Common myeloid progenitor, CD34-positive (primary cell): Measurements from ENCODE around the gene ATP6V1E1.
"Not testable (repeated sequence)": the region's sequence is repeated elsewhere in the genome, so short reads cannot be mapped to it uniquely, and the experiment has no call there.

ENCODE experiments used
- CTCF ChIA-PET: fragments of 350-600 bp; sonication (Branson Sonifier 250); formaldehyde crosslinking; loops from one replicate; lab custom pipeline; 2021; ENCODE audit warnings: antibody characterized with exemption; lab: Charles Lee
- POLR2A ChIA-PET: fragments of 350-600 bp; sonication (Branson Sonifier 250); formaldehyde crosslinking; loops from one replicate; lab custom pipeline; 2021; ENCODE audit warnings: antibody characterized with exemption; lab: Charles Lee
- DNase-seq, 3 donors: peaks; one replicate each; pipeline versions ENCODE4 v3.0.0 to v3.0.0-alpha.2; 2013
- H3K27ac ChIP-seq, 2 experiments: 1 replicate in 1 of 2; 2 replicates in 1 of 2; pipeline ENCODE4 v1.7.0; 2013; ENCODE audit warnings: inconsistent platforms in 2 of 2, low read length in 2 of 2, mild to moderate bottlenecking in 2 of 2, low read depth in 1 of 2, moderate library complexity in 1 of 2; ENCODE audit not compliant: severe bottlenecking in 2 of 2, insufficient read depth in 1 of 2, poor library complexity in 1 of 2
- H3K27me3 ChIP-seq, 5 experiments: replicated peaks in 2 of 5; 1 replicate in 3 of 5; 2 replicates in 2 of 5; pipeline versions ENCODE4 v1.6.1 to v1.7.0; 2013; ENCODE audit warnings: low read length in 4 of 5, mild to moderate bottlenecking in 2 of 5, moderate library complexity in 2 of 5, inconsistent platforms in 1 of 5; ENCODE audit not compliant: insufficient read depth in 5 of 5, control insufficient read depth in 4 of 5
- H3K36me3 ChIP-seq, 4 experiments: 1 replicate in 2 of 4; 2 replicates in 2 of 4; pipeline versions ENCODE4 v1.6.1 to v1.7.0; 2013; ENCODE audit warnings: low read length in 3 of 4, control low read depth in 1 of 4, mild to moderate bottlenecking in 1 of 4; ENCODE audit not compliant: control insufficient read depth in 4 of 4, insufficient read depth in 4 of 4
- H3K4me1 ChIP-seq, 4 experiments: 1 replicate in 3 of 4; 2 replicates in 1 of 4; pipeline versions ENCODE4 v1.6.1 to v1.7.1; 2013; ENCODE audit warnings: low read length in 3 of 4, mild to moderate bottlenecking in 3 of 4, control low read depth in 1 of 4, inconsistent platforms in 1 of 4, moderate library complexity in 1 of 4; ENCODE audit not compliant: control insufficient read depth in 4 of 4, insufficient read depth in 4 of 4; ENCODE audit errors: control extremely low read depth in 1 of 4
- H3K4me3 ChIP-seq, 7 experiments: 1 replicate in 4 of 7; 2 replicates in 3 of 7; pipeline versions ENCODE4 v1.5.1 to v1.7.0; 2013; ENCODE audit warnings: mild to moderate bottlenecking in 7 of 7, low read length in 6 of 7, moderate library complexity in 6 of 7, inconsistent platforms in 2 of 7, low read depth in 2 of 7, control low read depth in 1 of 7; ENCODE audit not compliant: insufficient read depth in 4 of 7, control insufficient read depth in 1 of 7; ENCODE audit errors: extremely low read depth in 1 of 7
- H3K9me3 ChIP-seq, 5 experiments: 1 replicate in 4 of 5; 2 replicates in 1 of 5; pipeline versions ENCODE4 v1.6.1 to v1.7.1; 2013; ENCODE audit warnings: low read length in 4 of 5, mild to moderate bottlenecking in 2 of 5, inconsistent platforms in 1 of 5, low read depth in 1 of 5, moderate library complexity in 1 of 5; ENCODE audit not compliant: control insufficient read depth in 4 of 5, insufficient read depth in 2 of 5; ENCODE audit errors: control extremely low read depth in 1 of 5
- WGBS: methylation state at CpG from one replicate; pipeline ENCODE4 v1.1.5; 2013; ENCODE audit not compliant: insufficient coverage; 5-methylcytosine and 5-hydroxymethylcytosine counted together

The ATP6V1E1 gene

GRCh38 chr22:17647452-17647851, 18.9 kb upstream of the ATP6V1E1 start:
- no peak for DNase-seq
- POLR2A ChIA-PET = no interaction called here
- Histone ChIP-seq H3K27me3 (no peaks in the 10 kb centered on the region), H3K4me1 (peaks cover 0 to 7% (median 0%) of the 10 kb centered on the region in 4 experiments), H3K4me3 (no peak overlapping the region), H3K27ac (no peak overlapping the region), H3K9me3 (no peaks in the 10 kb centered on the region), H3K36me3 (peaks cover 0 to 3% (median 0%) of the 10 kb centered on the region in 4 experiments)
- 95% methylated on average over 2 of the region's 5 CpGs for WGBS
- CTCF ChIA-PET = interaction anchor here (1.1 kb wide), 1 partner anchor 62 kb away, joined by 3 read pairs; no protein-coding TSS in a partner anchor

GRCh38 chr22:17642357-17642756, 13.8 kb upstream of the ATP6V1E1 start:
- no CpG with 5 or more reads among the region's 4 CpGs for WGBS
- POLR2A ChIA-PET = interaction anchor here (0.7 to 0.9 kb wide), 2 partner anchors 14 to 37 kb away, joined by 3 to 6 read pairs; no protein-coding TSS in a partner anchor
- H3K9me3 ChIP-seq, H3K27me3 ChIP-seq, DNase-seq, H3K27ac ChIP-seq, H3K36me3 ChIP-seq, CTCF ChIA-PET, H3K4me3 ChIP-seq: not testable (repeated sequence)
- H3K4me1 ChIP-seq = peaks cover 6 to 23% (median 16%) of the 10 kb centered on the region in 4 experiments

DNA sequence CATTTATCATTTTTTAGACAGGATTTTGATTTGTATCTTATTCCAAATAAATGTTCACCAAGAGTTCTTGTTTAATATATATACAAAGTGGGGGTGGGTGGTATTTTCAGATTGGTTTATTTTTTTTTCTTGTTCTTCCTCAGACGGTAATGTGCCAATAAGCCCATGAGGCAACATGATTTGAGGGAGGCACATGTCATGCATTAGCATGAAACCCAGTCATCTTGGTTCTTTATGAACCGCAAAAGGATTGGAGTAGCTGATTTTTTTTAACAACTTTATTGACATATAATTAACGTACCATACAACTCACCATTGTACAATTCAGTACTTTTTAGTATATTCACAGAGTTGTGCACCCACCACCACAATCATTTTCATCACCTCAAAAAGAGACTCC, 12.7 kb upstream of the ATP6V1E1 start:
- 72% methylated on average over 2 of the region's 3 CpGs for WGBS
- POLR2A ChIA-PET = no interaction called here
- CTCF ChIA-PET = no interaction called here

GRCh38 chr22:17639247-17639741, 10.7 kb upstream of the ATP6V1E1 start:
- peaks cover 6 to 25% (median 17%) of the 10 kb centered on the region in 4 experiments for H3K4me1 ChIP-seq
- POLR2A ChIA-PET = interaction anchor here (0.7 to 2.2 kb wide), 6 partner anchors 9 to 142 kb away, joined by 3 to 7 read pairs (median 4); no protein-coding TSS in a partner anchor
- no peaks in the 10 kb centered on the region for H3K27me3 ChIP-seq
- WGBS = 0% methylated on average over 5 of the region's 8 CpGs
- H3K9me3 ChIP-seq = no peaks in the 10 kb centered on the region
- peak overlapping the region; percentile 99 to 100 for H3K27ac ChIP-seq
- peak overlapping the region; percentile 61 to 99 (median 97) for H3K4me3 ChIP-seq
- CTCF ChIA-PET = interaction anchor here (1.1 to 1.4 kb wide), 2 partner anchors 33 to 103 kb away, joined by 4 read pairs; no protein-coding TSS in a partner anchor
- peak; percentile 44 to 74 (median 61) for DNase-seq
- peaks cover 0 to 5% (median 0%) of the 10 kb centered on the region in 4 experiments for H3K36me3 ChIP-seq

More for the DNA sequence above, 12.7 kb upstream of the ATP6V1E1 start:
- no peak overlapping the region for H3K4me3 ChIP-seq
- H3K4me1 ChIP-seq = peaks cover 6 to 25% (median 17%) of the 10 kb centered on the region in 4 experiments
- no peak overlapping the region for H3K27ac ChIP-seq
- peaks cover 0 to 5% (median 0%) of the 10 kb centered on the region in 4 experiments for H3K36me3 ChIP-seq
- DNase-seq = no peak
- H3K27me3 ChIP-seq = no peaks in the 10 kb centered on the region
- H3K9me3 ChIP-seq = no peaks in the 10 kb centered on the region

DNA sequence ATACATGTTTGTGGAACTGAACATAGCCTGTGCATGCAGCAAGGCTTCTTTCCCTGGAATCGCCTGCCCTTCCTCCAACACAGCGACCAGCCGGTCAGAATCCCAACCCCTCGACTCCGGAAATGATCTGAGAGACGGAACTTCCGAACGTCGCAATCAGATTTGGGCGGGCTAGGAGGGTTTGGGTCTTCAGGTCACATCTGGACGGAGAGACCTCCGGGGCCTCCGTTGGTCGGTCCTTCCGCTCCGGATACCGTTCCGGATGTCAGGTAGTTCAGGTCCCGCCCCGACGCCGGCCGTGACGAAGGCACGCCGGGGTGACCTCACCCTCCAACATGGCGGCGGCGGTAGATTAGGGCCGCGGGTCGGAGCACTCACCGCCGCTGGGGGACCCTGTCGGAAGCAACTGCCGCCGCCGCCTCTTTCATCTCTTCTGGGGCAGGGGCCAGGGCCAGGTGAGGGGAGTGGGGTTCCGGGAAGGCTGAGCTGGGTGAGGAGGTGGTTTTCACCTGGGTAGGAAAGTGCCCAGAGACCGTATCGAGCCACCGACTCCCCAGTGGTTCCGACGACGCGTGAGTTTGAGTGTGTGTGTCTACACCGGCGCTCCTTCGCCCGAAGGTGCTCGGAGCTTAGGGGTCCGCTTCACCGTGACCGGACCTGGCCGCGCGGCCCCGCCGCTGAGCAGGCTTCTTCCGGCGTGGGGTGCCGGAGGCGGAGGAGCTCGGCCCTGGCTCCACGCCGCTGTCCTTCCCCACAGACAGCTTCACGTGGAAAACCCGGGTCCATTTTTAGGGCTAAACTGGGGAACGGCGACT, 10.1 kb upstream of the ATP6V1E1 start, which contains the start of gene BCL2L13:
TSS of gene BCL2L13 (plus strand) at position 326 of the 815 bp plus-strand sequence. CDS start 16,955 bp downstream, outside the sequence.
- ChIA-PET CTCF (interaction anchor here (1.1 to 1.4 kb wide), 2 partner anchors 33 to 104 kb away, joined by 4 read pairs; no protein-coding TSS in a partner anchor), POLR2A (interaction anchor here (0.5 to 2.2 kb wide), 7 partner anchors 9 to 143 kb away, joined by 3 to 7 read pairs (median 3); no protein-coding TSS in a partner anchor)
- H3K36me3 ChIP-seq = peaks cover 0 to 5% (median 0%) of the 10 kb centered on the region in 4 experiments
- no peaks in the 10 kb centered on the region for H3K9me3 ChIP-seq
- H3K27ac ChIP-seq = peak within 1 kb of the TSS; percentile 99 to 100
- no peaks in the 10 kb centered on the region for H3K27me3 ChIP-seq
- peaks cover 6 to 25% (median 17%) of the 10 kb centered on the region in 4 experiments for H3K4me1 ChIP-seq
- 0% methylated on average over 63 of the region's 70 CpGs for WGBS
- H3K4me3 ChIP-seq = peak within 1 kb of the TSS; percentile 61 to 99 (median 97)
- peak; percentile 89 to 95 (median 92) for DNase-seq

DNA sequence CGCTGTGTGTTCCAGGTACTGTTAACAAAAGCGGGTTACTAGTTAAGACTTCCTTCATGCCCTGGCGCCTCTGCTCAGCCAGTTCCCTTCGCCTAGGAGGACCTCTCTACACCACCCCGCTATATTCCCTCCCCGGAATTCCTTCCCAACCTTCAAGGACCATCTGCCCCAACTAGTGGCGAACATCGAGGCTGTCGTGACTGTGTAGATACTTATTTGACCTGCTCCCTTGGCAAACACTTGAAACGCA, 9.6 kb upstream of the ATP6V1E1 start:
- ChIA-PET POLR2A (interaction anchor here (2.2 kb wide), 1 partner anchor 143 kb away, joined by 5 read pairs; no protein-coding TSS in a partner anchor), CTCF (no interaction called here)
- H3K4me3 ChIP-seq = peak overlapping the region; percentile 61 to 99 (median 97)
- peak in 1 of 3 donors; percentile 77 for DNase-seq
- H3K4me1 ChIP-seq = peaks cover 6 to 25% (median 18%) of the 10 kb centered on the region in 4 experiments
- H3K9me3 ChIP-seq = no peaks in the 10 kb centered on the region
- H3K27me3 ChIP-seq = no peaks in the 10 kb centered on the region
- H3K36me3 ChIP-seq = peaks cover 0 to 5% (median 0%) of the 10 kb centered on the region in 4 experiments
- WGBS = 0% methylated on average over 7 of the region's 10 CpGs
- peak overlapping the region; percentile 99 to 100 for H3K27ac ChIP-seq
